GM10266 (cell line): ENCODE data around the gene CNTNAP5.

ENCODE experiments used
- DNase-seq: peaks from one replicate; pipeline ENCODE4 v3.0.0; 2012; ENCODE audit errors: extremely low spot score
- TF ChIP-seq, protein P1 (sequence below): IDR thresholded peaks from 2 replicates; pipeline ENCODE4 v1.5.1; 2012; ENCODE audit warnings: mild to moderate bottlenecking, low read depth; ENCODE audit not compliant: control insufficient read depth, insufficient read depth; ENCODE audit errors: missing control alignments

The CNTNAP5 gene

DNA sequence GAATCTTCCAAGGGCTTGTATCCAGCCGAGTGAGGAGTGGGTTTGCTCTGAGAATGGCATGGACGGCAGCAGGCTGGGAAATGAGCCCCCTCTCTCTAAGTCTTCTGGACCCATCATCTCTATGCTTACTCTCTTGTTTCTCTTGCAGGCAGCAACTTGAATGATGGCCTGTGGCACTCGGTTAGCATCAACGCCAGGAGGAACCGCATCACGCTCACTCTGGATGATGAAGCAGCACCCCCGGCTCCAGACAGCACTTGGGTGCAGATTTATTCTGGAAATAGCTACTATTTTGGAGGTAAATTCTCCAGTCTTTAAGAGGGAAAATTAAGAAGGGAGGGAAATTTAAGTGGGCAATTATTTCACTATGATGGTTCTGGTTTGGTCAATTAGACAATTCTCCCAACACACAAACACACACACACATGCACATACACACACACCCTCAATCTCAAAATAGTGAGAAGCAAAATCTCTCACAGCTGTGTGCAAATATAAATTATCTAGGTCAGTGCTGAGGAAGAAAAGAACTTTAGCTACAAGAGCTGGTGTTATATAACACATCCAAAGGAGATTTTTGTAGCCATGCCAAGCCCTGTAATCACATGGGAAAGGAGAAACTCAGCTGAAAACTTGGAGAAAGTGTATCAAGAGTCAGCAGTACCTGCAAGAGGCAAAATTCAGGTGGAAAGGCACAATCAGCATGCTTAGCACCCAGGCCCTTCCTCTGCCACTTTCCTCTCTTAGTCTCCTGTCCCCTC, 499.2 kb downstream of the CNTNAP5 start:
- TF ChIP-seq, protein P1, sequence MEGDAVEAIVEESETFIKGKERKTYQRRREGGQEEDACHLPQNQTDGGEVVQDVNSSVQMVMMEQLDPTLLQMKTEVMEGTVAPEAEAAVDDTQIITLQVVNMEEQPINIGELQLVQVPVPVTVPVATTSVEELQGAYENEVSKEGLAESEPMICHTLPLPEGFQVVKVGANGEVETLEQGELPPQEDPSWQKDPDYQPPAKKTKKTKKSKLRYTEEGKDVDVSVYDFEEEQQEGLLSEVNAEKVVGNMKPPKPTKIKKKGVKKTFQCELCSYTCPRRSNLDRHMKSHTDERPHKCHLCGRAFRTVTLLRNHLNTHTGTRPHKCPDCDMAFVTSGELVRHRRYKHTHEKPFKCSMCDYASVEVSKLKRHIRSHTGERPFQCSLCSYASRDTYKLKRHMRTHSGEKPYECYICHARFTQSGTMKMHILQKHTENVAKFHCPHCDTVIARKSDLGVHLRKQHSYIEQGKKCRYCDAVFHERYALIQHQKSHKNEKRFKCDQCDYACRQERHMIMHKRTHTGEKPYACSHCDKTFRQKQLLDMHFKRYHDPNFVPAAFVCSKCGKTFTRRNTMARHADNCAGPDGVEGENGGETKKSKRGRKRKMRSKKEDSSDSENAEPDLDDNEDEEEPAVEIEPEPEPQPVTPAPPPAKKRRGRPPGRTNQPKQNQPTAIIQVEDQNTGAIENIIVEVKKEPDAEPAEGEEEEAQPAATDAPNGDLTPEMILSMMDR: no peak
- DNase-seq: no peak

DNA sequence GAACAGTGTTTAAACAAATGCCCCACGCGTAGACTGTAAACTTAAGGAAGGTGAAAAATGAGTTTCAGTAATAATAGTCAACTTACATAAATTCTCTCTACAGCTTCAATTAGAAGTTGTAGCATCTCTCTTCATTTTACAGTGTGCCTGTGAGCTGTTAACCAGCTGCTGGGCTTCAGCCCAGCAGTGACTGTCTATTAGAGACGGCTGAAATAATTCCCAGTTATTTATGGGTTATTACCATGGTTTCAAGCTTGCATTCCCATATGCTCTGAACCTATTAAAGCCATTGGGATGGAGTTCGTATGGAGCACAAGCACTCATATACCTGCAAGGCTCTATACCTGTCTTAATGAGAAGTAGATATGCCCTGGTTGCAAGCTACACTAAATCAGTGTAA, 501.1 kb downstream of the CNTNAP5 start:
- DNase-seq: no peak
- TF ChIP-seq, protein P1: no peak

DNA sequence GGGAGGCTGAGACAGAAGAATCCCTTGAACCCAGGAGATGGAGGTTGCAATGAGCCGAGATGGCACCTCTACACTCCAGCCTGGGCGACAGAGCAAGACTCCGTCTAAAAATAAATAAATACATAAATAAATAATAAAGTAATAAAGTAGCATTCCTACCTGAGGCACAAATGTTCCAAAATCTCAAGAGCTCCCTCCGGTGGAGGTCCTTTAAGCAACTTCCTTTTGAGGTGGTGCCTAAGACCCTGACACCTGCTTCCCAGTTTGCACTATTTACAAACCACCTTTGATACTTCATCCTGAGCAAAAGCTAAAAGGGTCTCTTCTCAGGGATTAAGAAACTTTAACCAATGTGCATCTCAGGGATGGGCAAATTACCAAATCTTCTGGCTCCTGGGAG, 505.1 kb downstream of the CNTNAP5 start:
- TF ChIP-seq, protein P1: no peak
- DNase-seq: no peak

GRCh38 chr2:124533226-124533954, 508.3 kb downstream of the CNTNAP5 start:
- no peak for DNase-seq
- TF ChIP-seq, protein P1: no peak

GRCh38 chr2:124534028-124534427, 508.9 kb downstream of the CNTNAP5 start:
- TF ChIP-seq, protein P1: no peak
- DNase-seq: no peak

- no peak for DNase-seq
- TF ChIP-seq, protein P1: no peak
Observed at GRCh38 chr2:124535816-124536215, 510.7 kb downstream of the CNTNAP5 start.

GRCh38 chr2:124536591-124536990, 511.5 kb downstream of the CNTNAP5 start:
- TF ChIP-seq, protein P1: no peak

More at GRCh38 chr2:124536591-124536990, 511.5 kb downstream of the CNTNAP5 start:
- no peak for DNase-seq
